NOMO-1 treated with dmso at 0.1 percent for 144 hours (cell line): ENCODE measurements around the gene FAM13C.

Experiments
- DNase-seq: peaks from one replicate; lab custom pipeline; 2025; ENCODE audit not compliant: unreplicated experiment; lab: John Stamatoyannopoulos, UW

The FAM13C gene

DNA sequence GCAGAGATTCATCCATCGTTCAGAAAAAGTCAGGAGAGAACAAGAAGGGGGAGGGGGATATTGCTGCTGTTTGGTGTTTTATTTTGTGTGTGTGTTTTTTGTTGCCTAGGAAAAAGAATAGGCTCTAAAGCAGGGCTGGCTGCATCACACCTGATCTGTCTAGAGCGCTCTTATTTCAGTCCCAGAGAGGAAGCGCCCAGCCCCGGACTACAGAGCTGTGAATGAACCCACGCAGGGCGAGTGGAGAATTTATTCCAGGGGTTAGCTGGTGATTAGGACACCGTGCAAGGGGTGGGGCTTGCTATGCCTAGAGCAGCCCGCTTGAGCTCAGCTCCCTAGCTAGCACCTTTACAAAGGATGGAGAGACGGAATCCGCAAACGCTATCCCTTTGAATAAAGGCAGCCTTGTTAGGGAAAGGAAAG, 621 bp upstream of the FAM13C start:
- DNase-seq: no peak

DNA sequence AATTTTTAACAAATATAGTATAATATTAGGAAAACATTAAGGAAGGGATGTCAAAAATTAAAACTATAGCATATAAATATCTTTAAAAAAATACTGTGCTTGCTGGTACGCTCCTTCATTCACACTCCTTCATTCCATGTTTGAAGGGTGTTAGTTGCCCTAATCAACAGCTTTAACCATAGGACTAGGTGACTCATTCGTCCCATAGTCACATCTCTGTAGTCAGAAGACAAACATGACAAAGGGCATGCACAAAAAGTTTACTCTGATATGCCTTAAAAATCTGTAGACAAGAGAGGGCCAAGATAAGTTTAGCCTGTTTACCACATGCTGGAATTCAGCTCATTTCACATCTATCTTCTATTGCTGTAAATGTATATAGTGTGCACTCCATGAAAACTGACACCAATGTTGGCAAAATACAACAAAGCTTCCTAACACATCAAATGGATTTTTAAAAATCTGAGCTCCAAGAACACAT, 646 bp downstream of the FAM13C start:
- no peak for DNase-seq

- no peak for DNase-seq
Measured at GRCh38 chr10:59360605-59361405, 1.5 kb downstream of the FAM13C start.

DNA sequence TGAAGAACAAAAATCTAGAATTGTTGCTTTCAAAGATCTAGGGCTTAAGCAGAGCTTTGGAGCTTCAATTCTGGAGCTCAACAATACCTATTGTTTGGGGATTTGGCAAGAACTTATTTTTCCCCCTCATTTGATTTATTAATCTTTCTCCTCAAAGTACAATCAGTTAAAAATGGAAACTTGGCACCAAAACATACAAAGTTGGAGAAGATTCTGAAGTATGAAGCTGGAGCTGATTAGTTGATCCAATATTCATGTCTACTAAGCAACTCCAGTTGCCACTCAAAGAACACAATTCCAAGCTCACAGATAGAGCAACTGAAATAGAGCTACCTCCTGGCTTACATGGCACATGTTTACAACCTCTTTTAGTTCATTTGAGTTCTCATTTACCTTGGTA, 3.8 kb downstream of the FAM13C start:
- no peak for DNase-seq

GRCh38 chr10:59354434-59354833, 7.9 kb downstream of the FAM13C start:
- no peak for DNase-seq

- no peak for DNase-seq
Measured at GRCh38 chr10:59350558-59350957, 11.8 kb downstream of the FAM13C start.

DNA sequence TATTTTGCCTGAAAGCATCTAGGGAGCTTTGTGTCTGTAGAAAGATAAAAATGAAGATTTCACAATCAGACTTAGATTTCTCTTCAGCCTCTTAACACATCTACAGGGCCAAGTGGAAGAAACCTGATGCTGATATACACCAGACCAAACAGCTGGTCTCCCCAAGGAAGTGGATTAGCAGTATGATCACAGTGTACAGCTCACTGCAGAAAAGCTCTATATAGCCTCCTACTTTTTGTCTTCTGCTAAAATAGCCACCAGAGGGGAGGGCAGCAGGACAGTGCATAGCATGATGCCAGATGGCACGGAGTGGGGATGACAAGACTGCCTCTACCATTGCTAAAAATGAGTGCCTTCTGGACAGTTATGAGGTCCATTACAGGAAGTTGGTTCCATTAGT, 16.0 kb downstream of the FAM13C start:
- no peak for DNase-seq

DNA sequence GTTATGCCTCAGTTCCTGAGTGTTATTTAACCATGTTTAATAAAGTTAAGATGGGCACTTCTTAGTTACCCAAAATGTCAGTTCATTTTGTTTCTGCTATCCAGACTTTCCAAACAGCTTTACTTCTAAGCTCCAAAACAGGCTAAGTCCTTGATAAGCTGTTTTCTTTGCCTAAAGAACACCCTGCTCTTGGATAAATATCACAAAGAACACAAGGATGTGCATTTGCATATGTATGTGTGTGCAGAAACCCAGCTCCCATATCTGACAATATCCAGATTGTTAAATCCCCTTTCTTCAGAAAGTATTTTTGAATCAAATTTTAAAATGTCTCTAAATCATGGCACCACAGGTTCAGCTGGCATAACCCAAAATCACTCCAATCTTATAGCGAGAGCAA, 19.6 kb downstream of the FAM13C start:
- DNase-seq: no peak

DNA sequence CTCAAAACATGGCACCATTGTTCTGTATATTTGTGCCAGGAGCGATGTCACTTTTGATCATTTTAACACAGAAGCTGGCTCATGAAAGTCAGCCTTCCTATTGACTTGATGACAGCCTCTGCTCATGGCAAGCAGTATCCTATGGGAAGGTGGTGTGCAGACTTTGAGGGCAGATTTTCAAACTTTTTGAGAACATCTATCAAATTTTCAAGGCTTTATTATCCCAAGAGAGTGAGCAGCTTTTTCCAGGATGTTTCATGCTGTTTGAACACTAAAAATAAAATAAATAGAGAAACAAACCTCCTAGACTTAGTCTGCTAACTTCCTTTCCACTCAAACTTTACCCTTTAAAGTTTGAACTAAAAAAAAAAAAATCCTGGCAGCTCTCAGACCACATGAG, 20.3 kb downstream of the FAM13C start:
- DNase-seq: no peak

DNA sequence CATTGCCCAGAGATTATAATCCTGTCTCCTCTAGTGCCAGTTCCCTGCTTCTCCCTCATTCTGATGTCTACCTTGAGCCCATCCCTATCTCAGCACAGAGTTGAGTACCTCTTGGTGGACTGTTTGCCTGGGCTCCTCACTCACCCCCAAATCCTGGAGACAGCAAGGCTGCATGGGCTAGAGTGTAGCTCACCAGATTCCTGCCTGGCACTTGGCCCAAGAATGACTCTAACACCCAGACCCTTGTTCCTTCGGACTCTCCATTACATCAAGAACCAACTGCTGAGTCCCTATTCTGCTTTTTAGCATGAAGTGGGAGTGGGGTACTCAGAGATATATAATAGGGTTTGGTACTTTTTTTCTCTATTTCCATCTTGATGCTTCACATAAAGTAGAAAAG, 22.1 kb downstream of the FAM13C start:
- DNase-seq: no peak

DNA sequence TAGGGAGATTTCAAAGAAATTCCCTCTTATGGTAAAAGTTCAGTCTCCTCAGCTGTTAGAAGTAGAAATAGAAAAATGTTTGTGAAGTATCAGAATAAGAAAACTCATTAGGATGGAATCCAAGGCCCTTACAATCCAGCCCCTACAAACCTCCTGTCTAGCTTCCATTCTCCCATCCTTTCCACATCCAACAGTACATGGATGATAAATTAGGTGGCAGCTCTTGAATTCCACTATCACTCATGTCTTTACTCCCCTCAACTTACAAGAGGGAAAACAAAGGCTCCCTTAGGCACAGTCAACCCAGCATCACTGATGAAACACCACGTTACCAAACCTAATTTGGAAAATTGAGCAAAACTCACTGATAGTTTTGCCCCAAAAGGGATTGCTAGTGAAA, 23.0 kb downstream of the FAM13C start:
- no peak for DNase-seq

DNA sequence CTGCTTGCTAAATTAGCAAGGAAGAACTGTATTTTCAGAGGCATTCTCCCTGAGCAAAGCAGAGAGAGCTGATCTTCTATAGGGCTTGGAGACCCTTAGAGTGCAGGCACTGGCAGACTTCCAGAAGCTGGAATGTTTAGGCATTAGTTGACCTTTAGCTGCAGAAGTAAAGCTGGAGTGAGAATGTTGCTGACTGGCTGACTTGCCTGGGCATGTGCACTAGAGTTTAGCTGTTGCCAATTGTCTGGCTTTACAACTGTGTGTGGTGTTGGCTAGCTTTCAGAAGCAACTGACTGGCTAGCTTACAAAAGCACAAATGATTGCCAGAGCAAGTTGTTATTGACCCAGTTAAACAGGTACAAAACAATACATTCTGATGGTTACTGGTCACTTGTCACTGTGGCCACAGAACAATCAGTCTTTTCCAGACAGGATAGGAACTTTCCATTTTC, 25.1 kb downstream of the FAM13C start:
- no peak for DNase-seq

GRCh38 chr10:59336632-59337031, 25.7 kb downstream of the FAM13C start:
- DNase-seq: no peak

DNA sequence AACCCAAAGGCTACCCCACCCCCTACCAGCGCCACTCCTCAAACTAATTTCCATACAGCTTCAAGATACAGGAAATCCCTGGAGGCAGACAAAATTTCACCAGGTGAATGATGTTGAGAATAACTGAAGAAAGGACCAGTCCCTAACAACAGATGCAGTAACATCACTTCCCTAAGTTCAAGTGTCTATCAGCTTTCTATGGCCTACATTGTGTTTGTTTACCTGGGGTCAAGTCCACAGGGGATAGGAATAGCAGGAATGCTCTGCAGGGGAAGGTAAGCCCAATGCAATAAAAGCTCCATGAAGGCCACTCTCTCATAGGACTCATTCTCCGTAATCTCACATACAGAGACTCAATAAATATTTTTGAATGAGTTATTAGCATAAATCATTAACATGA, 26.9 kb downstream of the FAM13C start:
- no peak for DNase-seq

- DNase-seq: no peak
Measured at GRCh38 chr10:59333701-59334100, 28.6 kb downstream of the FAM13C start.

- DNase-seq: no peak
Measured at GRCh38 chr10:59332581-59332980, 29.8 kb downstream of the FAM13C start.

DNA sequence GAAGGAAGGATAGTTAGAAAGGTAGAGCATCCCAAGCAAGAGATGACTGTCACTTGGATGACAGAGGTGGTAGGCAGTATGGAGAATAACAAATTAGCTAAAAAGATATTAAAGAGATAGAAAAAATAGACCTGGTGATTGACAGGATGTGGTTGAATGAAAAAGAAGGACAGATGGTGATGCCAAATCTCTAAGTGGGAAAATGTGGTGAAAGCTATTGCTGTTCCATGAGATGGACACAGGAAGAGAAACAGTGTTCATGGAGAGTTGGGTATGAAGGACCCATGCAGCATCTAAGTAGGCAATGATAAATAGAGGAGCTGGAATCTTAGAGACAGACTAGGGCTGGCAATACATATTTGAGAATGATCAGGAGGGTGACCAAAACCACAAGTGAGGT, 30.7 kb downstream of the FAM13C start:
- DNase-seq: no peak

DNA sequence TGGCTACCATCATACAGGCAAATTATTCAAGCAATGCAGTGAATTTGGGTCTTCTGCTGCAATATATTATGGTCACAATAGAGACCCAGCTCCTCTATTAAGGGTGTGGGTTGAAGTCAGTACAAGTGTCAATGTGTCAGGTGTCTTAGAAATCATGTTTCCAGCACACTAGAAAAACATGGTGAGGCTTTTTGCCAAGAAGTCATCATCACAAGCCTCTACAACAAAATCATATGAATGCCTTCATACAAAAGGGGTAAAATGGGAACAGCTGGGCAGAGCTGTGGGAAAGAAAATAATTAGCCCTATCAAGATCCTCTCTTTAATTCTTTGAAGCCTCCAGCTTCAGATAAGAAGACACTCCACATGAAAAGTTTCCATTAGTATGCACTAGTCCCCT, 37.2 kb downstream of the FAM13C start:
- DNase-seq: no peak

GRCh38 chr10:59324597-59324996, 37.8 kb downstream of the FAM13C start:
- no peak for DNase-seq

- DNase-seq: no peak
Measured at GRCh38 chr10:59323831-59324401, 38.4 kb downstream of the FAM13C start.

GRCh38 chr10:59323036-59323459, 39.3 kb downstream of the FAM13C start:
- no peak for DNase-seq

GRCh38 chr10:59322131-59322530, 40.2 kb downstream of the FAM13C start:
- DNase-seq: no peak

DNA sequence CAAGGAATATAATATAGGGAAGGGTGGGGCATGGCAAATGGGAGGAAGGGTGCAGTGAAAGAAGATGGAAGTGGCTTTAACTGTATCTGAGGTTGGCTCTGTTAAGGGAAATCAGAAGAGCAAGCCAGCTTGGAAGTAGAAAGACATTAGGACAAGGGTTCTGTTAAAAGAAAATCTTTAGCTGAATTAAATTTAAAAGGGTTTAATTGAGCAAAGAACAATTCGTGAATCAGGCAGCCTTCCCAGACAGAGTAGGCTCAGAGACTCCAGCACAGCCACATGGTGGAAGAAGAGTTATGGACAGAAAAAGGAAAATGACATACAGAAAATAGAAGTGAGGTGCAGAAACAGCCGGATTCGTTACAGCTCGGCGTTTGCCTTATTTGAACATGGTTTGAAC, 42.0 kb downstream of the FAM13C start:
- no peak for DNase-seq
